PC-9 (cell line): ENCODE measurements around the gene KLHL35. TPM values are rescaled to one million over a fixed set of nuclear protein-coding genes. Genes with fewer than 3 reads are reported as not detected.
A peak's percentile ranks its signal among the peaks of the same experiment; 100 is the strongest.

ENCODE experiments used
- BruUV-seq: library from RNA; stranded (reverse); fragments of 400-500 nt; replicated peaks from 2 replicates; lab custom pipeline; 2021; lab: Mats Ljungman, UMichigan
- CTCF ChIA-PET: fragments of 300-600 bp; sonication (Branson Sonifier 250); formaldehyde crosslinking; loops from one replicate; lab custom pipeline; 2022; ENCODE audit warnings: antibody characterized with exemption; lab: Charles Lee
- POLR2A ChIA-PET: fragments of 300-600 bp; sonication (Branson Sonifier 250); formaldehyde crosslinking; loops from one replicate; lab custom pipeline; 2022; ENCODE audit warnings: antibody characterized with exemption; ENCODE audit not compliant: unreplicated experiment; lab: Charles Lee
- DNase-seq, 2 experiments: peaks; one replicate each; pipeline versions ENCODE4 v3.0.0 to v3.0.0-alpha.2; 2015 to 2022; ENCODE audit warnings: mixed read lengths in 1 of 2
- H2AFZ ChIP-seq: fragments of 200-600 bp; sonication (generic); 2 replicates; pipeline ENCODE4 v1.8.1; 2017; ENCODE audit warnings: antibody characterized with exemption
- H3F3A ChIP-seq: fragments of 200-600 bp; sonication (generic); 2 replicates; pipeline ENCODE4 v1.8.1; 2017; ENCODE audit warnings: antibody characterized with exemption, mild to moderate bottlenecking, low read depth; ENCODE audit not compliant: insufficient read depth
- H3K27ac ChIP-seq: fragments of 200-600 bp; sonication (generic); 2 replicates; pipeline ENCODE4 v1.6.1; 2016; ENCODE audit warnings: mixed run types
- H3K27me3 ChIP-seq: fragments of 200-600 bp; sonication (generic); 2 replicates; pipeline ENCODE4 v1.6.1; 2016; ENCODE audit warnings: low read depth, mixed run types; ENCODE audit not compliant: insufficient read depth
- H3K36me3 ChIP-seq: fragments of 200-600 bp; sonication (generic); 2 replicates; pipeline ENCODE4 v1.6.1; 2016; ENCODE audit warnings: low read depth, mixed run types
- H3K4me1 ChIP-seq: fragments of 200-600 bp; sonication (generic); replicated peaks from 2 replicates; pipeline ENCODE4 v1.6.1; 2016; ENCODE audit warnings: mixed run types; ENCODE audit not compliant: insufficient read depth
- H3K4me2 ChIP-seq: fragments of 200-600 bp; sonication (generic); 2 replicates; pipeline ENCODE4 v1.6.1; 2017; ENCODE audit warnings: mixed run types
- H3K4me3 ChIP-seq: fragments of 200-600 bp; sonication (generic); 2 replicates; pipeline ENCODE4 v1.6.1; 2016; ENCODE audit warnings: mixed run types
- H3K79me2 ChIP-seq: fragments of 200-600 bp; sonication (generic); 2 replicates; pipeline ENCODE4 v1.6.1; 2017; ENCODE audit warnings: low read depth, mixed run types
- H3K9me2 ChIP-seq: fragments of 200-600 bp; sonication (generic); 2 replicates; pipeline ENCODE4 v1.8.1; 2017; ENCODE audit warnings: mild to moderate bottlenecking; ENCODE audit not compliant: insufficient read depth
- H3K9me3 ChIP-seq: fragments of 200-600 bp; sonication (generic); 2 replicates; pipeline ENCODE4 v1.8.1; 2016; ENCODE audit warnings: low read depth; ENCODE audit not compliant: insufficient read depth
- H4K20me1 ChIP-seq: fragments of 200-600 bp; sonication (generic); 2 replicates; pipeline ENCODE4 v1.8.1; 2017; ENCODE audit not compliant: insufficient read depth
- CTCF ChIP-seq: fragments of 200-600 bp; sonication (generic); conservative IDR thresholded peaks from 2 replicates; pipeline ENCODE4 v1.6.1; 2017; ENCODE audit warnings: mixed run types, antibody characterized with exemption, mild to moderate bottlenecking, moderate library complexity
- EZH2 ChIP-seq: fragments of 200-600 bp; sonication (generic); IDR thresholded peaks from 2 replicates; pipeline ENCODE4 v1.8.0; 2017; ENCODE audit warnings: antibody characterized with exemption, low read depth
- intact Hi-C: fragments of 100-400 bp; cut with micrococcal nuclease; formaldehyde crosslinking; loops from one replicate; pipeline ENCODE4 v1.10.0; 2022; ENCODE audit not compliant: unreplicated experiment
- total RNA-seq: library from RNA; stranded (reverse); gene quantifications from 2 replicates; pipeline ENCODE4 v1.2.3, GENCODE V29; 2021

KLHL35 gene
- total RNA-seq, 1 experiment from 2014 or later = 11.1 TPM

GRCh38 chr11:75429902-75430713 lies 2.9 kb downstream of the KLHL35 start:
- no peak overlapping the region; the same call in 1 of the 2 replicates for H3K27ac ChIP-seq
- H4K20me1 ChIP-seq = no peaks in the 10 kb centered on the region
- no peaks in the 10 kb centered on the region for H3K27me3 ChIP-seq
- peaks cover 26% of the 10 kb centered on the region for H3F3A ChIP-seq
- CTCF ChIA-PET = interaction anchor here (0.6 kb wide), 3 partner anchors 12 to 302 kb away, joined by 3 to 5 read pairs (median 4); no protein-coding TSS in a partner anchor
- no peaks in the 10 kb centered on the region for H3K36me3 ChIP-seq
- peak overlapping the region; percentile 84 for H2AFZ ChIP-seq
- POLR2A ChIA-PET = interaction anchor here (0.6 to 0.7 kb wide), 2 partner anchors 29 to 30 kb away, joined by 4 to 6 read pairs; no protein-coding TSS in a partner anchor
- peaks cover 21% of the 10 kb centered on the region for H3K4me1 ChIP-seq
- H3K9me2 ChIP-seq = no peaks in the 10 kb centered on the region
- H3K9me3 ChIP-seq = no peaks in the 10 kb centered on the region
- H3K4me3 ChIP-seq = peak overlapping the region; percentile 57
- TF ChIP-seq CTCF = no peak
- TF ChIP-seq EZH2 = no peak
- intact Hi-C loops = no loop called here
- DNase-seq = peak in 1 of 2 experiments; percentile 88
- no peaks in the 10 kb centered on the region for H3K79me2 ChIP-seq
- peak overlapping the region; percentile 84 for H3K4me2 ChIP-seq
- BruUV-seq = no TSS peak

DNA sequence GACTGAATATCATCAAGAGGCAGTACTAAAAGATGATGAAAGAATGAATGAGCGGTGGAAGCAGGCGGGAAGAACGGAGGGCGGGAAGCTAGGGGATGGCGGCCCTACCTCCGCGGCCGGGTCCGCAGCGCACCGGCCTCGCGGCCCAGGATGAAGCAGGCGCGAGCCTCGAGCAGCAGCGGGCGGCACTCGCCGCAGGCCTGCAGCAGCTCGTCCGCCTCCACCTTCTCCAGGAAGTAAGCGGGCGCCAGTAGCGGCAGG lies 3.4 kb downstream of the KLHL35 start:
- Histone ChIP-seq H3K36me3 (no peaks in the 10 kb centered on the region), H3K27me3 (no peaks in the 10 kb centered on the region), H3K79me2 (no peaks in the 10 kb centered on the region), H2AFZ (no peak overlapping the region), H3K9me2 (no peaks in the 10 kb centered on the region), H3K4me1 (peaks cover 21% of the 10 kb centered on the region), H3K4me3 (peak overlapping the region; percentile 57; the same call in 1 of the 2 replicates), H3K4me2 (peak overlapping the region; percentile 84), H4K20me1 (no peaks in the 10 kb centered on the region), H3F3A (peaks cover 30% of the 10 kb centered on the region), H3K27ac (no peak overlapping the region), H3K9me3 (no peaks in the 10 kb centered on the region)
- no peak for TF ChIP-seq EZH2
- no peak for TF ChIP-seq CTCF
- no TSS peak for BruUV-seq
- ChIA-PET CTCF (interaction anchor here (0.6 kb wide), 1 partner anchor 12 kb away, joined by 4 read pairs; no protein-coding TSS in a partner anchor), POLR2A (interaction anchor here (0.6 kb wide), 1 partner anchor 29 kb away, joined by 4 read pairs; no protein-coding TSS in a partner anchor)
- no peak for DNase-seq
- intact Hi-C loops = no loop called here

DNA sequence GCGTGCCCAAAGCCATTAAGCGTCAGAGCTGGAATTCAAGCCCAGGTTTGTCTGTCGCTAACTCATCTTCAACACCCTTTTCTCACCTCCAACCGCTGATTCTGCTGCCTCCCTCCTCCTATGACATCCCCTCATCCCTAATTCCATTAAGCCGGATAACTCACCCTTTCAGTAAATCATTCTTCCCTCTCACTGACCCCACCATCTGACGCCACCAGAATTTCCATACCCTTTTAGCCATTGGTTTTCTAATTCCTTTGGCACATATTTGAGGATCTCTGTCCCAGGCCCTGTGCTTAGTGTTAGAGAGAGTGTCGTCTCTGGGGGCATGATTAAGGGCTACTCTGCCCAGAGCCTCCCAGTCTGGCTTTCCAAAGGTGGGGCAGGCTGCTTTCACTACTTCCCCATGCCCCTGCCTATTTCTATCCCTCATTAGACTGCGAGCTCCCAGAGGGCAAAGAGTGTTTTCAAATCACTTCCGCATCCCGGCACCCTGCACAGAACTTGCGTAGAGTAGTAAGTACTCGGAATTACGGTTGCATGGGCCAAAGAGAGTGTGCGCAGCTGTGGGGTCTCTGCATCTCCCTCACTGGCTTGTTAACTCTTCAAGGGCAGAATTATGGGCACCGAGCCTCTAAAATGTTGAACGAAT lies 3.9 kb downstream of the KLHL35 start:
- Histone ChIP-seq H3K4me2 (peak overlapping the region; percentile 84), H3K36me3 (no peaks in the 10 kb centered on the region), H3K9me3 (no peaks in the 10 kb centered on the region), H3K27ac (no peak overlapping the region), H3K27me3 (no peaks in the 10 kb centered on the region), H3K4me3 (peak overlapping the region; percentile 57), H2AFZ (no peak overlapping the region), H3K4me1 (peaks cover 21% of the 10 kb centered on the region), H3K79me2 (no peaks in the 10 kb centered on the region), H4K20me1 (no peaks in the 10 kb centered on the region), H3K9me2 (no peaks in the 10 kb centered on the region), H3F3A (peaks cover 33% of the 10 kb centered on the region)
- CTCF ChIA-PET = interaction anchor here (0.6 kb wide), 1 partner anchor 13 kb away, joined by 4 read pairs; no protein-coding TSS in a partner anchor
- TSS peak; percentile 19 for BruUV-seq
- POLR2A ChIA-PET = interaction anchor here (0.6 kb wide), 1 partner anchor 28 kb away, joined by 4 read pairs; no protein-coding TSS in a partner anchor
- no peak for DNase-seq
- no peak for TF ChIP-seq CTCF
- no peak for TF ChIP-seq EZH2
- intact Hi-C loops = no loop called here
